Skeletal muscle cell (primary cell): ENCODE data around the gene CYP2E1.
"Not testable (repeated sequence)": the region's sequence is repeated elsewhere in the genome, so short reads cannot be mapped to it uniquely, and the experiment has no call there.

ENCODE experiments used
- DNase-seq: peaks from one replicate; pipeline ENCODE4 v3.0.0-alpha.2; 2010; ENCODE audit warnings: low read depth
- H3K4me3 ChIP-seq: 2 replicates; pipeline ENCODE4 v1.5.1; 2011; ENCODE audit warnings: low read depth, mild to moderate bottlenecking, control low read depth, low read length, moderate library complexity

CYP2E1 gene

DNA sequence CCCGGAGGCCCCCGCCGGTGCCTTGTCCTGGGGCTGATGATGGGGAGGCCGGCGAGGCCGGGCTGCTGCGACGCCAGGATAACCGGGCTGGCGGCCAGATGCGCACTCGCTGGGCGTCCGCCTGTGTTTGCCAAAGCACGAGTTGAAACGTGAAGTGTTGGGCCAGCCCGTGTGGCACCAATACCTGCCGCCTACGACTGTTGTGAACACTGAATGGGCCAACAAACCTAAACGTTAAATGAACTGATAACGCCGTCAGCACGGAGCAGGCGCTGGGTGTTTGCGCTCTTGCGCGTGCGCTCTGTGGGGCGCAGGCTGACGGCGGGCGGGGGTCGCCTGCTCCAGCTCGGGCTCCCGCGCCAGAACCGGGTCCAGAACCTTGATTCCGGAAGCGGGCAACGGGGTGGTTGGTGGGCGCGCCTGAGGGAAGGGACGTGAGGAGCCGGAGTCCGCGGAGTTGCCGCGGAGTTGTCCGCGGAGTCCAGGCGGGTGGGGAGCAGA is 658 bp downstream of the CYP2E1 start:
- no peak overlapping the region for H3K4me3 ChIP-seq
- DNase-seq = no peak

DNA sequence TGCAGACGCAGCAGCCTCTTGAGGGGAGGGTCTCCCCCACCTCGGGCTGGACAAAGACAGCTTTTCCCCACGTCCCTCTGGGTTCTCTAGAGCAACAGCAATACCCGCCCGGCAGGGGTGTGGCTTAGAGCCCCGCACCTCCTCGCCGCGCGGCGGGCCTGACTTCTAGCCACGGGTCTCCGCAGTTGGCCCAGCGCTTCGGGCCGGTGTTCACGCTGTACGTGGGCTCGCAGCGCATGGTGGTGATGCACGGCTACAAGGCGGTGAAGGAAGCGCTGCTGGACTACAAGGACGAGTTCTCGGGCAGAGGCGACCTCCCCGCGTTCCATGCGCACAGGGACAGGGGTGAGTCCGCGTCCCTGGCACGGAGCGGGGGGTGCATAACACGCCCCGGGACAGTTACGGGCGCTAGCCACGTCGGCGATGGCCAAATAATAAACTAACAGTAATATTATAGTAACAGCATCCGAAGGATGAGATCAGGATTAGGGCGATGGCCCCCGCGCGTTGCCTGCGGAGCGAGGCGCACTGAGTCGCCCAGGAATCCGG is 1.2 kb downstream of the CYP2E1 start:
- no peak for DNase-seq
- no peak overlapping the region for H3K4me3 ChIP-seq

DNA sequence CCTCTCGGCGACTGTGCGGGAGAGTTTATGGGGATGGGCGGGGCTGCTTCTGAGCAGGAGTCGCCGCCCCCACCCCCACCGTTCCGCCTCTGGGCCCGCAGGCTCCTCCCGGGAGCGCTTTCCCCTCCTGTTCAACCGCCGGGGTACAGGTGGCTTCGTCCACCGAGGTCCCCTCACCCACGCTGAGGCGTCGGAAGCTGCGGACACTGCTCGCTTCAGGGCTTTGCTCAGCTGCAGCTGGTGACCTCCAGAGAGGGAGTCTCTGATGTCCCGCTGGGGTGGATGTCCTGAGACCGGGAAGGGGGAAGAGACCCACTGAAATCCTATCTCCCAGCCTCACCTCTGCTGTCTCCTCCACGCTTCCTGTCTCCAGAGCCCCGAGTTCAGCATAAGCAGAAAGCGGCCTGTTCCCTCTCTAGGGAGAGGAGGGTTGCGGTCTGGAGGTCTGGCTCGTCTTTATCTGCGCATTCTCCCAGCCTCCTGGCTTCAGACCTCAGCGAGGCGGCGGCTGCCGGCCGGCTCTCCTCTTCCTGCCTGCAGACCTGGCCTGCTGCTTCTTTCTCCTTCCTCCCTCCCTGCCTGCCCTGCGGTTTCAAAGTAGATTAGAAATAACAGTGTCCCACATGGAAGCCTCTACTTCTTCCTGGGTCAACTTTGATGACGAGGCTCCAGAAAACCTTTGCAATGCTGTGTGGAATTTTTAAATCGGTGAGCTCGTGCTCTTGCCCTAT is 1.8 kb downstream of the CYP2E1 start:
- no peak for DNase-seq

DNA sequence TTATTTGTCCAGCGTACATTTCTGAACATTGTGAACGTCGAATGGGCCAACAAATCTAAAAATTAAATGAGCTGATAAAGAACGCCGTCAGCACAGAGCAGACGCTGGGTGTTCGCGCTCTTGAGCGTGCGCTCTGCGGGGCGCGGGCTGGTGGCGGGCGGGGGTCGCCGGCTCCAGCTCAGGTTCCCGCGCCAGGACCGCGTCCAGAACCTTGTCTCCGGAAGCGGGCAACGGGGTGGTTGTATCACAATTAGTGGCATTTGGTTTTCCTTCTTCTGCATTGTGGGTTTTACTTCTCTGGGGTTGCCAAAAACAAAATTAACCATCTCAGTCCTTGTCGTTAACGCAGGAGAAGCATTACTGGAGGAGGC is 2.4 kb downstream of the CYP2E1 start:
- DNase-seq = no peak
- no peak overlapping the region for H3K4me3 ChIP-seq

More for the DNA sequence above, 1.8 kb downstream of the CYP2E1 start:
- no peak overlapping the region for H3K4me3 ChIP-seq

DNA sequence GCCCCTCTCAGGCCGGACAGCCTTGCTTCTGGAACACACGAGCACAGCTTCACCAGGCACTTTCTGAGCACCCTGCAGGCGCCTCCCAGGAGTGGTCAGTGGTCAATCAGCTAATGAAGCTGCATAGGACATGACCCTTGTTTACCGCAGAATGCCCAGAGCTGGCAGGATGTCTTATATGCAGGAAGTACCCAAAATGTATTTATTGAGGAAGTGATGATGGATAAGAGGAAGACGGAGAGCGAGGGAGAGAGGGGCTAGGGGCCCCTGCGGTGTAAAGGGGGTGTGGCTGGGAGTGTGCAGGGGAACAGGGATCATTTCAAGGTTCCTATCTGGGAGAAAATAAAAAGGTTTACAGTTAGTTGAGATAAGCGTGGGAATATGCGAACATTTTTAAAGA is 3.3 kb downstream of the CYP2E1 start:
- no peak for DNase-seq
- no peak overlapping the region for H3K4me3 ChIP-seq

DNA sequence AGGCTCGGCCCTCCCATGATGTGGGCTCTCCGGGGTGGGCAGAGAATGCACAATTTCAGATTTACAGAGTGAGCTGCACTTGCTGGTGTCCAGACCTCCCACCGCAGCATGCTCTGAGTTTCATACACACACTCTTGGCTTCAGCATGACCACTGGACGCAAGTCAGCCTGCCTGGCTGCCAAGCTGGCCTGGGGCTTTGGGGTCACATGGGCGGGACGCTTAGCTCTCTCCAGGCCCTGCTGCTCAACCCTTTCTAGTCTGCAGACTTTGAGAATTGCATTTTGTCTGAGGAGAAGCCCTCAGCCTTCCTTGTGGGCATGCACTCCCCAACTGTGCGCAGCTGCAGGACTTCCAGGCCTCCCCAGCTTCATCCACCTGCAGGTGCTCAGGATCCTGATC is 5.7 kb downstream of the CYP2E1 start:
- no peak for DNase-seq

DNA sequence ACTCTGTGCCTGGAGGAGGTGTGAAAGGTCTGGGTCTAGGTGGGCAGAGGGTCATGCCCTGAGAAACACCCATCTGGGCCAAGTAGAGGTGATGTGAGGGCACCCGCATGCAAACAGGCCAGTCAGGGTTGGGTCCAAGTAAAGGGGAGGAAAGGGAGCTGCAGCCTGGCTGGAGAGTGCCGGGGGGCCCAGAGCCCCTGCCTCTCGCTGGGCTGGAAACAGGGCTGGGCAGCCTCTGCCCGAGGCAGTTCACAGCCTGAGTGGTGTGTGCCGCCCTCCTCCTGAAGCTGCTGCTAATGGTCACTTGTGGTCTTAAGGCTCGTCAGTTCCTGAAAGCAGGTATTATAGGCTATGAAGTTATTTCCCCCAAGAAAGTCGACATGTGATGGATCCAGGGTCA is 7.3 kb downstream of the CYP2E1 start:
- no peak overlapping the region for H3K4me3 ChIP-seq
- no peak for DNase-seq

More for the DNA sequence above, 5.7 kb downstream of the CYP2E1 start:
- no peak overlapping the region for H3K4me3 ChIP-seq

DNA sequence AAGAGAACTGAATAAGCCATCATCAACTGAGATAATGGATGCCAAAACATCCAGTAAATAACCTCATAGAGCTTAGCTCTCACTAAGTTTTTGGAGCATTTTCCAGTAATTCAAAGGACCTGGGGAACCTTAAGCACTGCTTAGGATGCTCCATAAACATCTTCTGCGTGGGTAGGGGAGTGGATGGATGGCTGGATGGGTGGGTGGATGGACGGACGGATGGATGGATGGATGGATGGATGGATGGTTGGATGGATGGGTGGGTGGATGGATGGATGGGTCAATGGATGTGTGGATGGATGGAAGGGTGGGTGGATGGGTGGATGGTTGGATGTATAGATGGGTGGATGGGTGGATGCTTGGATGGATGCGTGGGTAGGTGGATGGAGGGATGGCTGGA is 9.0 kb downstream of the CYP2E1 start:
- no peak overlapping the region for H3K4me3 ChIP-seq
- no peak for DNase-seq

DNA sequence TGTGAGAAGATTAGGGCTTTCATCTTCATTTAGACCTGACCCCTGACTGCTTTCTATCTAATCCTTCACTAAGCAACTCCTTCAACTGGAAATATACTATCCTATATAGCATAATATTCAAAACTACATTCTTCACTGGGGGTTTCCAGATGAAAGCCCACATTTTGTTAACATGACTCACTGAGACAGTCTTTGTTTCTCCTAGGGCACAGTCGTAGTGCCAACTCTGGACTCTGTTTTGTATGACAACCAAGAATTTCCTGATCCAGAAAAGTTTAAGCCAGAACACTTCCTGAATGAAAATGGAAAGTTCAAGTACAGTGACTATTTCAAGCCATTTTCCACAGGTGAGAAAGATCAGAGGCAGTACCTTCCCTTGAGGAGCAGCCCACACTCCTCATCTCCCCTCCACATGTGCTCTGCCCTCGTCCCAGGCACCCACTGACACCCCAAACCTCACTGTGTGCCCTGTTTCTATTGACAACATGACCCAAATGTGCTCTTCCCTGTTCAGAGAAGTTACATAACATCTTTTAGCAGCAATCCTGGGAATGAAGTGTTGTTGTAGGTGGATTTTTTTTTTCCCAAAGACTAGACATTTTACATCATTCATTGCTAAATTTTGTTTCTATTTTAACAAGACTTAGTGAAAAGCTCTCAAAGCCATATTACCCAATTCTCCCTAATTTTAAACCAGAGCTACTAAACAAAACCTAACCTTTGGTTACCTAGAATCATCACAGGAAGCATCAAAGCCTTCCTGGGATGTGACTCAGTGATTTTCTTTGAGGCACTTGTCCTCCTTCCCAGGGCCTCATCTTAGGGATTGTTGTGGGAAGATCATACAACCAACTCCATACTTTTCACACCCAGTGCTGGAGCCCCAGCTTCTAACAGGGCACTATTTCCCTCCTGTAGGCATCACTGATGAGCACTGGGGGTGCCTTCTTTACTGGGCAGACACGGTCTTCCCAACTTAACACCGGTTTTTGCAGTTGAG is 10.7 kb downstream of the CYP2E1 start:
- no peak for DNase-seq
- no peak overlapping the region for H3K4me3 ChIP-seq

DNA sequence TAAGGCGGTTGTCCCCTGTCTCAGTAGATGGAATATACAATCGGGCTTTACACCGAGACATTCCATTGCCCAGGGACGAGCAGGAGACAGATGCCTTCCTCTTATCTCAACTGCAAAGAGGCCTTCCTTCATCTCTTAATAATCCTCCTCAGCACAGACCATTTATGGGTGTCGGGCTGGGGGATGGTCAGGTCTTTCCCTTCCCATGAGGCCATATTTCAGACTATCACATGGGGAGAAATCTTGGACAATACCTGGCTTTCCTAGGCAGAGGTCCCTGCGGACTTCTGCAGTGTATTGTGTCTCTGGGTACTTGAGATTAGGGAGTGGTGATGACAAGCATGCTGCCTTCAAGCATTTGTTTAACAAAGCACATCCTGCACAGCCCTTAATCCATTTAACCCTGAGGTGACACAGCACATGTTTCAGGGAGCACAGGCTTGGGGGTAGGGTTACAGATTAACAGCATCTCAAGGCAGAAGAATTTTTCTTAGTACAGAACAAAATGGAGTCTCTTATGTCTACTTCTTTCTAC is 14.3 kb downstream of the CYP2E1 start:
- not testable (repeated sequence) for DNase-seq

DNA sequence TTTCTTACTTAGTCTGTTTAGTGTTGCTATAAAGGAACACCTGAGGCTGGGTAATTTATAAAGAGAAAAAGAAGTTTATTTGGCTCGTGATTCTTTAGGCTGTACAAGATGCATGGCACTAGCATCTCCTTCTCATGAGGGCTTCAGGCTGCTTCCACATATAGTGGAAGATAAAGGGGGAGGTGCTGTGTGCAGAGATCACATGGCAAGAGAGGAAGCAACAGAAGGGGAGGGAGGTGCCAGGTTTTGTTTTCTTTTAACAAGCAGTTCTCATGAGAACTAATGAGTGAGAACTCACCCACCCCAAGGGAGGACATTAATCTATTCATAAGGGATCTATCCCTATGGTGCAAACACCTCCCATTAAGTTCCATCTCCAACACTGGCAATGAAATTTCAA is 17.3 kb downstream of the CYP2E1 start:
- no peak overlapping the region for H3K4me3 ChIP-seq
- DNase-seq = no peak

More for the DNA sequence above, 14.3 kb downstream of the CYP2E1 start:
- H3K4me3 ChIP-seq = not testable (repeated sequence)

DNA sequence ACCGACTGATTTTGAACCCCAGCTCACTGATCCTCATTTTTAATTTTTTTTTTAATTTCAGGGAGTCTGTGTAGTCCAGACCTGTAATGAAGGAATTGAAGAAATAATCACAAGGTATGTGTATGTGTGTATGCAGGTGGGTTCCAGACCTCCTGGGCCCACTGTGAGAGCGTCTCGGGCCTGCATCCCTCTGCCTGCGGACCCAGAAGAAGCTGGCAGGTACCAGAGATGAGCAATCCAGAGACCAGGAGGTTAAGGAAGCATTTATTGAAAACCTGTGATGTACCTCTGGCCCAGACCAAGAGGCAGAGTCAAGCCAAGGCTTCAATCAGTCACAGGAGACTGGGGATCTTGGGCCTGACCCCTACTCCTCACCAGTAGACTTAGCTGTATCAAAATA is 27.4 kb downstream of the CYP2E1 start:
- DNase-seq = no peak
- no peak overlapping the region for H3K4me3 ChIP-seq

DNA sequence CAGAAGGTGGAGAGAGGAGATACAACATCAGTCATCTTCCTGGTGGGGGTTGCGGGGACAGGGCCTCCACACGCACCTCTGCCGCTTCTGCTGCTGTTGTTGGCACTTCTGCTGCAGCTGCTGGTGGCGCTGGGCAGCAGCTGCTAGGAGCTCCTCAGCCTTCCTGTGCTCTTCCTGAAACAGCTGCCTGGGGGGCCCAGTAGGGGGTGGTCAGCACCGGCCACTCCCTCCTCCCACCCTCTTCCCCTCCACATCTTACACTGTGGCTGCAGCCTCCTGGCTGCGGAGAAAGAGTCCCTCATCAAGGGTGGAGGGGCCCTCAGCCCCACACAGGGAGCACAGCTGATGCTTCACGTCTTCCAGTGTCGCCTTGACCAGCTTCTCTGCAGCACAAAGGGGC is 28.4 kb downstream of the CYP2E1 start:
- DNase-seq = no peak
- H3K4me3 ChIP-seq = no peak overlapping the region

DNA sequence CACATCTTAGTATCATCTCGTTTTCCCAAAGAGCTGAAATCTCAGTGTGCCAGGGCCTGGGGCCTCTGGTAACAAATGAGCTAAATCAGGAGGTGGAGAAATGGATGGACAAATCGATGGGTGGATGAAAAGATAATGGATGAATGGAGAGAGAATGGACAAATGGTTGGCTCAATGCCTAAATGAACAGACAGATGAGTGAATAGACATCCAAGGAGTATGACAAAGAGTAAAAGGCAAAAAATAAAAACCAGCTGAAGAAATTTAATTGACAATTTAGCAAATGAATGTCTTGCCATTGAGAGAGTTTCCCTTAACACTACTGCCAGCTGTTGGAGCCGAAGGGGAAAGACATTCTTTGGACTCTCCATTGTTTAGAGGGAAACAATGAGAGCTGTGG is 30.2 kb downstream of the CYP2E1 start:
- no peak overlapping the region for H3K4me3 ChIP-seq
- no peak for DNase-seq

DNA sequence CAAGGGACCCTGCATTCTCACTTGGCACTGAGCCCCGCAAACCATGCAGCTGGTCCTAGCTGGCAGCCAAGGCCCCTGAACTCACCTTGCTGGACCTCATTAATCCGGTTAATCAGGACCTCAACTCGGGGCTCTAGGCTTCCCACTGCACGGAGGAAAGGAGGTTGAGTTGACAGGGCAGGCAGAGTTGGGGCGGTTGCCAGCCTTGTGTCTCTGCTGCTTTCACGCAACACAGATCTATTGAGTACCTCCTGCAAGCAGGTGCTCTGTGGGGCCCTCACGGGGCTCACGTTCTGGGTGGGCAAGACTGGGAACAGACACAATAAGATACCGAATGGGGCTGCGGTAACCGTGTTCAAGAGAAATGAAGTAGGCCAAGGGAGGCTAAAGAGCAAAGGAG is 32.1 kb downstream of the CYP2E1 start:
- H3K4me3 ChIP-seq = no peak overlapping the region
- DNase-seq = no peak

DNA sequence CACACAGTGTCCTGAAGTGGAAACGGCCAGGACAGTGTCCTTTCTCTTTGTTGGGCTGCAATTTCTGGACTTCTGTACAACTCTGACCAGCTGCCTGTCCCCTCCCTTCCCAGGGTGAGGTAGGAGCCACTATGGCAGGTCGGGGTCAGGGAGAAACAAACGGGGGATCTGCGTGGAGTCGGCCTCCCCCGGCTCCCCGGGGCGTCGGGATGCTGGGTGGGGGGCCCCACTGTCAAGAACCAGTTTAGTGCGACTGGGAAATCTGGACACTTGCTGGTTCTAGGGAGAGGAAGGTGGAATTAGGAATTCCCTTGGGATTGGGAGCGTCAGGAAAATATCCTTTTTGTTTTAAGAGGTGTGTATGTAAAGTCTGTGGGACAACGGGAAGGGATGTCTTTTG is 37.7 kb downstream of the CYP2E1 start:
- H3K4me3 ChIP-seq = no peak overlapping the region
- no peak for DNase-seq

DNA sequence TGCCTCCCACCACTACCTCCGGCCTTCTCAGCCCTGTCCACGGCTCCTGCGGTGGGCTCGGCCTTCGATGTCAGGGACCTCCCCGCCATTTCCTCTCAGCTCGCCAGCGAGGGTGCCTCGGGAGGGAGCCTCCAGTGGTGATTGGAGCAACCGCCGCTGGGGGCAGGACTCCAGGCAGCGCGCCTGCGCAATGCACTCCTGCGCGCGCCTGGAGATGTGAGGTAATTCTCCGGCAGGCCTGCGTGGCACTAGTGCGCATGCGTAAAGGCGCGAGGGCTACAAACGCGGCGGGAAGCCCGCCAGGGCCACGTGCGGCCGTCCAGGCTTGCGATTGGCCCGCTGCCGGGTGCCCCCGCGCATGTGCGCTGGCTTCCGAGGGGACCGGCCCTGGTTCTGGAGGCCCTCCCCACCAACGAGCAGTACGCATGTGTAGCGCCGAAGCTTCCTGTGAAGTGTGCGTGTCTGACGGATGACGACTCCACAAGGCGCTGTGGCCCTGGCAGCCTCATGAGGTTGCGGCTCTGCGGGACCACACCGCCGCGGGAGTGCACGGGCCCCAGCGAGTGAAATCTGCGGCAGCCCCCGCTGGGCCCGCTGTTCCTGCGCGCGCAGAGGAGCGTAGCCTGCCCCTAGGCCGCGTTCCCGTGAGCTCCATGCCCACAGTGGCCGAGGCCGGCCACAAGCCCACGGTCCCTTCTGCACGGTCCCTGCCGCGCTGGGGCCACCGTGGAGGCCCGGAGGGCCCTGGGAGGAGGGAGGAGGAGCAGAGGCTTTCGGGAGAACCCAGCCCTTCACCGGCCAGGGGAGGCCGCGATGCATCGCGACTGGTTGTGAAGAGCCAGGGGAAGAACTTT is 38.5 kb downstream of the CYP2E1 start, which contains the start of gene SYCE1:
Gene SYCE1 (minus strand): TSS at position 143 of the 854 bp plus-strand sequence. CDS start 54 bp downstream, at position 89.
- H3K4me3 ChIP-seq = no peak within 1 kb of the TSS
- no peak for DNase-seq

DNA sequence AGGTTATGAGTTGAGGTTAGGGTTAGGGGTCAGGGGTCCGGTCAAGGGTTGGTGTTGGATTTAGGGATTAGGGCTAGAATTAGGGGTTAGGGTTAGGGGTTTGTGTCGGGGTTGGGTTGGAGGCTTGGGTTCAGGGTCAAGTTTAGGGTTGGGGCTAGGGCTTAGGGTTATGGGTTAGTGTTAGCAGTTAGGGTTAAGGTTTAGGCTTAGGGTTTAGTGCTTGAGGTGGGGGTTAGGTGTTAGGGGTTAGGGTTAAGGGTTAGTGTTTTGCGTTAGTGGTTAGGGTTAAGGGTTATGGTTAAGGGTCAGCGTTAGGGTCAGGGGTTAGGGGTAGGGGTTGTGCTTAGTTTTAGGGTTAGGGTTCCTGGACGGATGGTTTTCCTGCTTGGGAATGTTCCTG is 40.0 kb downstream of the CYP2E1 start:
- no peak for DNase-seq

More for the DNA sequence above, 40.0 kb downstream of the CYP2E1 start:
- H3K4me3 ChIP-seq = no peak overlapping the region
